HG03571 (cell line): Measurements from ENCODE around the gene OXT.

ENCODE experiments used
- ATAC-seq: cut with Tn5 transposase; IDR thresholded peaks from one replicate; pipeline ENCODE4 v1.9.1; 2021; ENCODE audit not compliant: unreplicated experiment

OXT gene

DNA sequence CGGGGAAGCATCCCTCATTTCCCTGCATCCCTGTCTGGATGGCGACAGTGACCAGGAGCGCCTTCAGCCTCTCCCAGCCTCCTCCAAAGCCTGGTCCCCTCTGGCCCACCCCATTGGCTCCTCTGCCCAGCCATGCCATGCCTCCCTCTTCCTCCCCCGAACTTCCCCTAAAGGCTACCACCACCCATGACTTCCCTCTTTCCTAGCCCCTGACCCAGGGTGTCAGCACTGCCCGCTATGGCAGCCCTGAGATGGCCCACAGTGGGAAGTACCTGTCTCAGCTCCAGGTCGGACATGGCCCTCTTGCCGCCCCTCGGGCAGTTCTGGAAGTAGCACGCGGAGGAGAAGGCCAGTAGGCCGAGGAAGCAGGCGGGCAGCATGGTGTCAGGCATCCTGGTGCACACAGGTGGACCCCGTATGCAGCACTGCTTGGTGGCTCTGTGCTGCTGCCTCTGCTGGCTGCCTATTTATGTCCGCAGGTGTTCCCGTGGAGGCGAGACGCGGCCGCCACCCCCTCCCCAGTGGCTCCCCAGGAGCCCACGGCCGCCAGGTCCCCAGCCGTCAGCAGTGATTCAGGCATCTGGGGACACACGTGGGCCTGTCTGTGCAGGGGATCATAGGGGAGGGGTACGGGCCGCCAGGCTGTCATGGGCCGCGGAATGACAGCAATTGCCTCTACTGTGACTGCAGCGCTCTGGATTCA lies 13.0 kb downstream of the OXT start, which contains the start of gene AVP:
TSS of gene AVP (minus strand) at position 442 of the 703 bp plus-strand sequence. CDS start at position 392, 50 bp downstream.
- no peak for ATAC-seq

DNA sequence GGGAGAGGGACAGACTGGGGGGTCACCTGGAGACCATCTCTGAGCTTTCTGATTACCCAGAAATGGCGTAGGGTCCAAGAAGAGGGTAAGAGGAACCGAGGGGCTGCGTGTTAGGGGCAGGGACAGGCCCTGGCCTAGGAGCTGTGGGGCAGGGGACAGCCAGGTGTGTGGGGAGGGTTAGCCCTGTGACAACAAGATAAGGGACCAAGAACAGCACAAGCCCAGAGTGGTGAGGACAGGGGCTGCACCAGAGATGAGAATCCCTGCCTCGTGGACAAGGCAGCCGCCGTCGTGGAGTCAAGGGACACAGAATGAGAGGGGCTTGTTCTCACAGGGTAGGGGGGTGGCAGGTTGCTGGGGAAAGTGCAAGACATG lies 13.6 kb downstream of the OXT start:
- no peak for ATAC-seq

DNA sequence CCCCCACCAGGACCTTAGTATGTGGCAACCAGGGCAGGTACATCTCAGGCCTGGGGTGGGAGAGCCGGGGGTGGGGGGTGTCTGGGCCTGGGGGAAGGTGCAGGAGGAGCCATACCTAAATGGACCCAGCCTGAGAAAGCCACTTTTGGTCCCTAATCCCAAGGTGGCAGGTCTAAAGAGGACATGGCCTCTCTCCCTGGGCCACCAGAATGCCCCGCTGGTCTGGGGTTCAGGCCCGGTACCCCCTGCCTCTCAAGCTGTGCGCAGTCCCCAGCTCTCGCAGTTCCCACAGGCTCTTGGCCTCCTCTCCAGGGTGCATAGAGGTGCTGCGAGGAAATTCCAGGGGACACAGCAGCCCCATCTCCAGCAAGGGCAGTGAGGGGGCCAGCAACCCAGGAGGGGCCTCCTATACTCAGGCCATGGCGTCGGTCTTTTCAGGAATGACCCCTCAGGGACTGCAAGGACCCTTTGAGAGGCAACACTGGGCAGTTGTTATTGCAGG lies 14.2 kb downstream of the OXT start:
- no peak for ATAC-seq

DNA sequence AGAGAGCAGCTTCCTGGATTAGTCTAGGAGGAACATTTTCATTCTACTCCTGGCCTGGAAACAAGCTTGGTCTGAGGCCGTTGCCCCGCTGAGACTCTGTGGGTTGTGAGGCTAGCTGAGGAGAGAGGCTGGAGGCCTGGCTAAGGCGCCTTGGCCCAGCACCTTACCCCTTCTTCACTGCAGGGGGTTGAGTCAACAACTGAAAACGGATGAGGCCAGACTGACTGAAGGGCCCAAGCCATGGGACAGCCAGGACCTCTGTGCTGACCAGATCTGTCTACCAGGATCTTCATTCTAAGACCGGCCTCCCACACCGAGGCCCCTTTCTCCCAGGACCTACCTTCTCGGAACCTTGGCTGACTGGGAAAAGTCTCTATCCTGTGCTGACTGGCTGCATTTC lies 16.6 kb downstream of the OXT start:
- no peak for ATAC-seq

DNA sequence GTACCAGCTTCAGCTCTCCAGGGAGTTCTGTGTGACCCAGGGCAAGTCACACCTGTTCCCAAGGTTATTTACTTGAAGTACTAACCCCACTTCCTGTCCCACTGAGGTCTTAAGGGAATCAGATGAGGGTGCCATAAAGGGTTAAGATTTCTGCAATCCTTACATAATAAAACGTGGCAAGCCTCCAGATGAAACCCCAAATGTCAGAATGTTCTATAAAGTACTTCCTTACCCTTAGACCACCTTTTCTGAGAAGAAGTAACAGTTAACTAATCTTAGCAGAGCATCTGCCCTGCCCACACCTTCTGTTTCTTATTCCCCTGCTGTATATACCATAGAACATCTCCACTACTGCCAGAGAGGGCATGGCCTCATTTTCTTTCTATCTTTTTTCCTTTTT lies 19.1 kb downstream of the OXT start:
- ATAC-seq: no peak

DNA sequence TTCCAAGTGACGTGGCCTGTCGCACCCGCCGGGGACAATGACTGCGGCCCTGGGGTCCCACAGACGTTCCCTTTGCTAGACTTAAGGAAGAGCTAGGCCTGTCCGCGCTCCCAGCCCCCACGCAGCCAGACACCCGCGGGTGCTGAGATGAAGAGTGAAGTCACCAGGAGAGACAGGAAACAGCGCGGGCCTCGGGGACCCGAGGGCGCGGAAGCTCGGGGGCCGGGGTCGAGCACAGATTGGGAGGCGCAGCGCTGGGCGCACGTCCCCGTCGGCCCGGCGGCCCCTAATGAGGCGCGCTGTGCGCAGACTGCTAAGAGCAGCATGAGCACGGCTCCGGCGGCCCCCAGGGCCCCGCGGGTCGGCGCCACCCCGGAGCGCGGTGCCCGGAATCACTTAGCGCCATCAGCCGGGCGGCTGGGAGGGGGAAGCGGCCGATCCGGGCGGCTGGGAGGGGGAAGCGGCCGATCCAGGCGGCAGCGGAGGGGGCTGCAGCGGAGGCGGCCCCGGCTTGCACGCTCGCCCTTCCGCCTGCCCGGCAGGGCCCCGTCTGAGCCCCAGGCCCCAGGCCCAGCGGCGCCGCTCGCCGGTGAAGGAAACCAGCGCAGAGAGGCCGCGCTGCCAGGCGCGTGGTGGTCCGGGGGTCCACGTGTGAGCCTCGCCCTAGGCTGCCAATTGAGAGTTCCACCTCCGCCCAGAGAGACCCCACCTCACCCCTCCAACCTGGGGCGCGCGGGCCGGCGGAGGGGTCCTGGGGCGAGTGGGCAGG lies 21.4 kb downstream of the OXT start:
- no peak for ATAC-seq

DNA sequence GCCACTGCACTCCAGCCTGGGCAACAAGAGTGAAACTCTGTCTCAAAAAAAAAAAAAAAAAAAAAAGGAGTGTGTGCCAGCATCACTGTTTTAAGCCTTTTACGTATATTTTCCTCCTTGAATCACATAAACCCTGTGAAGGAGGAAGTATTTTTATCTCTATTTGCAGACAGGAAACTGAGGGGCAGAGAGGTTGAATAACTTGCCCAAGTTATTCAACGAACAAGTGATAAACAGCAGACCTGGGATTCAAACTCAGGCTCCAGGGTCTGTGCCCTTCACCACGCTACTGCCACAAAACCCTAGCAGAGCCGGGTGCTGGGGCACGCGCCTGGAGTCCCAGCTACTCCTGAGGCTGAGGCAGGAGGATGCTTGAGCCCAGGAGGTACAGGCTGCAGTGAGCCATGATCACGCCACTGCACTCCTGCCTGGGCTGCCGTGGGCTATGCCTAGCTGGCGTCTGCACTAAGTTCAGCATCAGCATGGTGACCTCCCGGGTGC lies 22.5 kb downstream of the OXT start:
- ATAC-seq: no peak

DNA sequence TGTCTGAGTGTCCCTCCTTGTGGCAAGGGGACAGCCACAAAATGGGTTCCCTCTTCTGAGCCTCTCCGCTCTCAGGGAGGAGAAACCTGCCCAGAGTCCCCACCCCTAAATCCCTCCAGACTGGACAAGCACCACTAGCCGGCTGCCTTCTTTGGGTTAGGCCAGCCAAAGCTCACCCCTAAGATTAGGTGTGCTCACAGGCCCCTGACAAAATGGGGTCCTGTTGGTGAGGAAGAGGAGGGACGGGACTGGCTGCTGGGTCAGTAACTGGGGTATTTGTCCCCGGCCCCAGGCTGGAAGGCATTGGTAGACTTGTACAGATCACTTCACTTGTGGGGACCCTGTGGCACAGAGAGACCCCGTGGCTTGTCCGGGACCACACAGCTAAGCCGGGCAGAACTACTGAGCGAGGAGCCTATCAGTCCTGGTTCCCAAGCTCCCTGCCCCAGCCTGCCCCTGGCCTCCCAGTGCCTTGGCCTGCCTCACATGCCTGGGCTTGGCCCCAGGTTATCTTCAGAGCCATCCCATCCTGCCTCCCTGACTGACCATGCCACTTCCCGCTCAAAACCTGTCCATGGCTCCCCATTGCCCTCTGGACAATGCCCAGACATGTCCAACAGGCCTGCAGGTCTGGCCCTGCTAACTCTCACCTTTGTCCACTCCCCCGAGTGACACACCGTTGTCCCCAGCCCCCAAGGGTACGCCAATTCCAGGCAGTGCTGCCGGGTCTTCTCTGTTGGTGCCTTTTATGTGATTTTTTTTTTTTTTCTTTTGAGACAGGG lies 23.6 kb downstream of the OXT start:
- ATAC-seq: no peak

DNA sequence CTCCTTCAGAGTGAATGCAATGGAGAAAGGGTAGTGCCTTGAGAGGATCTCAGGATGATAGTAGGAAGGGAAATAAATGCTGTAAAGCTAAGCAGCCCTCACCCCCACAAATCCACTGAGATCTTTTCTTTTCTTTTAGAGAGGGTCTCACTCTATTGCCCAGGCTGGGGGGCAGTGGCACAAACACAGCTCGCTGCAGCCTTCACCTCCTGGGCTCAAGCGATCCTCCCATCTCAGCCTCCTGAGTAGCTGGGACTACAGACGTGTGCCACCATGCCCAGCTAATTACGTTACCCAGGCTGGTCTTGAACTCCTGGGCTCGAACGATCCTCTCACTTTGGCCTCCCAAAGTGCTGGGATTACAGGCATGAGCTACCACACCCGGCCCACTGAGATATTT lies 29.1 kb downstream of the OXT start:
- ATAC-seq: no peak

DNA sequence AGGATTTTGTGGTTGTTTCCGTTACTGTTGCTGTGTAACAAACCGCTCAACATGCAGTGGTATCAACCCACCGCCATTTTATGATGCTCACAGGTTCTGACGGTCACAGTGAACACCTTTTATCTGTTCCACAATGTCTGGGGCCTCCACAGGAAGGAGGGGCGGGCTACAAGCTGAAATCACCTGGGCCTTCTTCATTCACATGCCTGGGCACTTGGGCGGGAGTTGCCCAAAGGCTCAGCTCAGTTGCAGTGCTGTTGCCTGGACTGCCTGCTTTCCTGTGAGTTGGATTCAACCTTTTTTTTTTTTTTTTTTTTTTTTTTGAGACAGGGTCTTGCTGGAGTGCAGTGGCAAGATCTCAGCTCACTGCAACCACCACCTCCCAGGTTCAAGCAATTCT lies 29.8 kb downstream of the OXT start:
- ATAC-seq: no peak

DNA sequence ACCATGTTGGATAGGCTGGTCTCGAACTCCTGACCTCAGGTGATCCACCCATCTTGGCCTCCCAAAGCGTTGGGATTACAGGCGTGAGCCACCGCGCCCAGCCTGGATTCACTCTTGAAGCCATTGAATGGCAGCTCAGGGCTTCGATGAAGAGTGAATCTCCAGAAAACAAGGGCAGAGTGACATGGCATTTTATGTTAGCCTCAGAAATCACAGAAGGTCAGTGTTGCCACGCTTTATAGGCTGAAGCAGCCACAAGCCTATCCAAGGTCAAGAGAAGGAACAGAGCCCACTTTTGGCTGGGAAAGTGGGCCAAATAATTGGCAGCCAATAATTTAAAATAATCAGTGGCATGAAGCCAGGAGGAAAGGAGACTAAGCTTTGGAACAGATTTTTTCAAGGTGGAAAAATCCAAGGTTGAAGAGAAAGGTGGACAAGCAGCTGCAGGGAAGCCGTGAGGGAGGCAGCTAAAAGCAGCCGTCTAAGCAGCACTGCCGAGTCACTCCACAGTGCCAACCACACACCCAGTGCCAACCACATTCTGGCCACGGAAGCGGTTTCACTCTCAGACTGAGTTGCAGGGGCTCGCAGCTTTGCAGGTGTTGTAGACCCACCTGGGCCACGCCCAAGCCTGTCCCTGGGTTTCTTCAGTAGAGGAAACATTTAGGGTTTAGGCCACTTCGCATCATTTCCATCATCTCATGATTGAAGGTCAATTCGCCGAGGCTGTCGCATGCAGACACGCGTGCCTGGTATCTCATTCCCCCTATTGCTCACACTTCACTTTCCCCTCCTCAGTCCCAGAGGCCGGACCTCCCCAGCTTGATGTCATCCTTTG lies 30.5 kb downstream of the OXT start:
- no peak for ATAC-seq

DNA sequence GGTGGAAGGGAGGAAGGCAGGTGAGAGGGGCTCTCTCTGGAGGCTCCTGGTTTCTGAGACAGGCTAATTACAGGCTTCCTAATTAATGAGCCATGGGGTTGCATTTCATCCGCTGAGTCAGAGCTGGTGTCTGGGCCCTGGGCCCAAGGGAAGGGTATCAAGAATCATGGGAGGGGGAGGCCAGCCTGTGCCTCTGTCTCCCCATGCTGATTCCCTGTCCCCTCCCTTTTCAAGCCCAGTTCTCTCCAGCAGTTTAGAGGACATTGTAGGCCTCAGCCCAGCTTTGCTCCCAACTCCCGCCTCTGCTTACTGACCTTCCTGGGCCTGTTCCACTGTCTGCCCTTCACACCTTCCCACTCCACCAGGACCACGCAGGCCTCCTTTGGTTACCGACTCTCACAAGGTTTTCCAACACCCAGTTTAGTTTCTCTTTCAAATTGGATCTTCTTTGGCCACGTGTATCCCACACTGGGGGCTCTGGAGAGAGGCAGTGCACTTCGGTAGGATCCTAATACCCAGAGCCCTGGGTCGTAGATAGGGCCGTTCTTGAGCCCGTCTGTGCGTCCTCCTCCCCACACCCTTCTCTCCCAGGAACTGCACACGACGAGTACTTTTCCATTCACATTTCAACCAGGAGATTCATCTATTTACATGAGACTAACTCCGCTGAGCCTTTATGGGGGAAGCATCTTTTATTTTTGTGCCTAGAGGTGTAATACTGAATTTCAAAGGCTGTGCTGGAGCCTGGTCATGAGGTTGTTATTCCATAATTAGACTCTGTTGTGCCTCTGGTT lies 31.4 kb downstream of the OXT start:
- no peak for ATAC-seq

DNA sequence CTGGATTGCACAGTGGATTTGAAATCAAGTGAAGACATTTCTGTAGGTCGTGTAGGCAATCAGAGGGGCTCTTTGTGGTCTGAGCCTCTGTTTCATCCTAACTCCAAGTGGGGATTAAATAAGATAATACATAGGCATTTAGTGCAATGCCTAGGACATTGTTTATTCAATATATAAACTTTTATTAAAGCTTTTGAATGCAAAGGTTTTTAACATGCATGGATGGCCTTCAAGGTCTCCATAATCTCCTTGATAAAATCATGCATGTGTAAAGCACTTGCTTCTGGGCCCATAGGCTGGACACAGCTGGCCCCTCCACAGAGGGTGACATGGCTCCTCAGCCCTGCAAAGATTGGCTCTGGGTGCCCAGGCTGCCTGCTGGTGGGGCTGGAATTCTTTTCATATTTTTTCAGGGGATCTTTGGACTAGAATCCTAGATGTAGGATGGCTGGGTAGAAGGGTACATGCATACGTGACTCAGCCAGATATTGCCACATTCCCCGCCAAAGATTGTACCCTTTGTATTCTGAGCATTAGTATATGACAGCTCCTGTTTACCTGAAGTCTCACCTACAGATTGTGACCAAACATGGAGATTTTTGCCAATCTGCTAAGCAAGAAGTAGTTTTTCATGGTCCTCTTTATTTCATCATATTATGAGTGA lies 32.1 kb downstream of the OXT start:
- ATAC-seq: no peak

DNA sequence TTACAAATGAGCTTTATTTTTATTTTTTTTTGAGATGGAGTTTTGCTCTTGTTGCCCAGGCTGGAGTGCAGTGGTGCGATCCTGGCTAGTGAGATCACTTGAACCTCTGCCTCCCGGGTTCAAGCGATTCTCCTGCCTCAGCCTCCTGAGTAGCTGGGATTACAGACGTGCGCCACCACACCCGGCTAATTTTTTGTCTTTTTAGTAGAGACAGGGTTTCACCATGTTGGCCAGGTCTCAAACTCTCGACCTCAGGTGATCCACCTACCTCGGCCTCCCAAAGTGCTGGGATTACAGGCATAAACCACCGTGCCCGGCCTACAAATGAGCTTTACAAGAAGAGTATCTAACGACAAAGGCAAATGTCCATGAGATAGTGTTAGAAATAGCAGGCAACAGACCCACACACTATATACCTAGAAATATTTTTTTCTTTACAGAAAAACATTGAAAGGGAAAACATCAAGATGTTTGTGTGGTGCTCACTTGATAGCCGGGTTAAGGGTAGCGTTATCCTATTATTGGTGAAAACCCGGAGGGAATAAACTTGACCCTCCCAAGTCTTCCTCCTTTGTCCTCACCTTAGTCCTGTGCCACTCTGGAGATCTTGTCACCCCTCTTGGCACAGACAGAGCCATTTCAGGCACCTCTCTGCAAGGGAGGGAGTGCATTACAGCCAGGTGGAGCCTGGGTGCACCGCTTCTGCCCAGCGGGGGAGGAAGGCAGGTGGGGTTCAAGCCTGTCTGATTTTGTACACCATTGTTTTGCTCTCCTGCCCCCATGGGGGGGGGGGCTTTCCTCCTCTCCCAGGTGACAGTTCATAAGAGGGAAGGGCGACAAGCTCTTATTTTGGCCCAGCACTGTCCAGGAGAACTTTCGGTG lies 34.1 kb downstream of the OXT start:
- no peak for ATAC-seq

DNA sequence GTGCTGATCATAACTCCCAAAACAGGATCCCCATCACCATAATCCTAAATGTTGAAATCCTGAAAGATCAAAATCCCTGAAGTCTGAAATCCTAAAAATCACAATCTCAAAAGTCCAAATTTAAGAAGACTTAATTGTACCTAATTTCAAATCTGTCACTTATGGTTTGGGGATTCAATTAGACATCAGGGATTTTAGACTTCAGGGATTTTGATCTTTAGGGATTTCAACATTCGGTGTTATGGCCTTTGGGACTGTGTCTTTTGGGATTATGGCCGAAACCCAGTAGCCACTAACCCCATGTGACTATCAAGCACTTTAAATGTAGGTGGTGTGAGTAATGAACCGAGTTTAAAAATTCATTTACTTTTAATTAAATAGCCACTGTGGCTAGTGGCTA lies 34.8 kb downstream of the OXT start:
- no peak for ATAC-seq

DNA sequence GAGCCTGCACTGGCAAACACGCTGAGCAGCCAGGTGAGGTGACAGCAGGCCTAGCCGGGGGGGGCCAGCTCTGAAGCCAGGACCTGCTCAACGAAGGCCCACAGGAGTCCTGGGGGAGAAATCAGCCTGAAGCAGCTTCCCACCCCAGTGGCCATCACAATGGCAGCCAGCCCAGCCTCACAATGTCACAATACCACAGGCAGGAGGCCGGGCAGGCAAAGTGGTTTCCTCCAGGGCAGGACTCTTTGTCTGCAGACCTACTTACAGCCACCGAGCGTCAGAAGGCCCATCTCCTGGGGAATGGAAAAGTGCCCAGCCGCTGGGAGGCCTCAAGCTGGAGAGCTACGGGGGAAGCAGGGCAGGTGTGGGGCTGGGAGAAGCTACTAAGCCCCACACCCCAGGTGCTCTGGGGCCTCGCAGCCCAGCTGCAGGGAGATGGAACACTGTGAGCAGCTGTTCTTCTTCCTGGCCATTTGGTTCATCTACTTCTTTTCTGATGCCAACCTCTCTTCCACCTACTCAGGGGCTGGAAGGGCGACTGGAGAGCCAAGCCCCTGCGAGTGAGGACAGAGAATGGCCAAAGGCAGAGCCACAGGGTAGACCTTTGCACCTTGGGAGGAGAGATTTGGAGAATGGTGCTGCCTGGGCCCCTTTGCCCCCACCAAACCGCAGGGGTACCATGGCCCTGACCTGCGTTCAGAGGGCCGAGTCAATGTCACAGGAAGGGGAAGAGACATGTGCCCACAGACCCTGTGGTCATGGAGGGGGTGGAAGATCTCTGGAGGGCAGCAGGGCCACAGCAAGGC lies 35.4 kb downstream of the OXT start:
- ATAC-seq: no peak

DNA sequence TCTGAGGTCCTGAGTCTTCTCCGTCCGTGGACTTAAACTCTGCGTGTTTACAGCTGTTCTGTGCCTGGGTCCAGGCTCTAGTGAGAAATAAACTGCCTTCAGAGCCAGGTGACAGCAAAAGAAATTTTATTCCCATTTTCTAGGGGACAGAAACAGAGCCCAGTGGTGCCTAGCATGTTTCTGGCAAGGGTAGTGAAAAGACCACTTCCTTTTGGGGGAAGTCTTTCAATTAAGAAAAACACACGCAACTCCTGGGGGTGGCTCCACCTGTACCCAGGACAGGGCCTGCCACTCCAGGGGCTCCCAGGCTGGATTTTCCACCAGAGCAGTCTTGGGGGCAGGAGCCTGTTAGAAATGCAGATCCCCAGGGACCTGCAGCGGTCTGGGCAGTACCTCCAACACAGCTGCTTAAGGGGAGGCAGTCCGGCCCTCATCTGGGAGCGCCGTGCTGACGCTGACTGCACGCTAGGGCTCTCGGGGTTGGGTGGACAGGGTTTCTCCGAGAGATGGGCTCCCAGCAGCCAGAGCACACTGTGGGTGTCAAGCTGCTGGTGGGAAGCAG lies 36.1 kb downstream of the OXT start:
- no peak for ATAC-seq
